Activated CD4-positive, alpha-beta T cell treated with anti-CD3 and anti-CD28 coated beads, Interleukin-2, Interleukin-6, amounts not matched to agents 100 ng/mL and 50 ng/mL, durations not matched to agents 16 hours and 8 hours (primary cell): ENCODE data around the gene APOBEC4.
A peak's percentile ranks its signal among the peaks of the same experiment; 100 is the strongest.
"Not testable (repeated sequence)": the region's sequence is repeated elsewhere in the genome, so short reads cannot be mapped to it uniquely, and the experiment has no call there.

Experiments used
- DNase-seq: peaks from one replicate; pipeline ENCODE4 v3.0.0-alpha.2; 2020

APOBEC4 gene, protein sequence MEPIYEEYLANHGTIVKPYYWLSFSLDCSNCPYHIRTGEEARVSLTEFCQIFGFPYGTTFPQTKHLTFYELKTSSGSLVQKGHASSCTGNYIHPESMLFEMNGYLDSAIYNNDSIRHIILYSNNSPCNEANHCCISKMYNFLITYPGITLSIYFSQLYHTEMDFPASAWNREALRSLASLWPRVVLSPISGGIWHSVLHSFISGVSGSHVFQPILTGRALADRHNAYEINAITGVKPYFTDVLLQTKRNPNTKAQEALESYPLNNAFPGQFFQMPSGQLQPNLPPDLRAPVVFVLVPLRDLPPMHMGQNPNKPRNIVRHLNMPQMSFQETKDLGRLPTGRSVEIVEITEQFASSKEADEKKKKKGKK

DNA sequence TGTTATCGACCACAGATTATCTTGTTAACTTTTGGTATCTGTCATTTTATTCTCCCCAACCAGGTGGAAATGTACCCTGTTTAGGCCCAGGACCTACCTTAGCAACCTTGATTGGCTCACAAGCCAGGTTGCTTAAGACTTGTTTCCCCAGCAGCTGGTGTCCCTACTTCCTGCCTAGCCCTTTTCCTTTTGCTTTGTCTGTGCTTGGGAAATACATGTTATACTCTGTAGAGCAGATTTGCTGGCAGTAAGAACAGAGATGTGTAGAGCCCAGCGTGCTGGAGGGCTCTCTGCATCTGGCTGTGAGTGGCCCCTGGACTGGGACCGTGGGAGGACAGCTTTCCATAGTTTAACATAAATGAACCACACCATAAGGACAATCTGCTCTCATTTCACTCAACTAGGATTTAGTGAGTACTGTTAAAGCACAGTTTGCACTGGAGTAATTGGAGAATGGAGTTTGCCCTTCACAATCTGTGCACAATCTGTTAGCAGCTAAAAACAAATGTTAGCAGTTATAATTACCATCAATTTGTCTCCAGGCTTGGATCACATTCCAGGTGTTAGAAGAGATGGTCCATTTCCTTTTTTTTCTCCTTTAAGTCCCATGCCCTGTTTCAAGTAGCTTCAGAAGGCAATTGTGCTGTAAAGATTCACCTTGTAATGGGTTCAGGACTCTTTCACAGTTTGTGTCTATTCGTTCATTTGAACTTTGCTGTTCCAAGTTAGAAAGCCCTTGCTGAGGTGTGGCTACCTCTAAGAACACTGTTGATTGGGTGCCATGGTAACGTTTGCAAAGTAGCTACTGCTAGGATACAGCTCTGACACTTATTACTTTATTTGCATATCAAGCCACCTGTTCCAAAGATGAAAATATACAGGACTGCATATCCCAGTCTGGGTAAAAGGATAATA lies at the start of gene APOBEC4:
APOBEC4 (minus strand) TSS at position 770 of the 915 bp plus-strand sequence. CDS start 4,535 bp downstream, outside the sequence.
- DNase-seq = no peak

DNA sequence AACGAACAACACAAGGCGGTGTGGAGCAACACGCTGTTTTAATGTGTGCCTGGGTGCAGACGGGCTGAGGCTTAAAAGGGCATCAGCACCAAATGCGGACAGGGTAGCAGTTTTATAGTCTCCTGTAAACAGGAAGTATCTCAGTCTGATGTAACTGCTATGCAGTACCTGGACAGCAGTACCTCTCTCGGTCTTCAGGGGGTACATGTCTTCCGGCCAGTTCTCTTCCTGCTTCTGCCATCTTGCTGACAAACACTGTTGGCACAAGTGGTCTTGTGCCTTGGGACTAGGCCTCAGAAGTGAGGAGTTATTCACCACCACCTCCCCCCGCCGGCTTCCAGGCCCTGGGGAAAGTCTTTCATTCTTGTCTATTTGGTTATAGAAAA lies 49.7 kb upstream of the APOBEC4 start:
- DNase-seq = no peak

DNA sequence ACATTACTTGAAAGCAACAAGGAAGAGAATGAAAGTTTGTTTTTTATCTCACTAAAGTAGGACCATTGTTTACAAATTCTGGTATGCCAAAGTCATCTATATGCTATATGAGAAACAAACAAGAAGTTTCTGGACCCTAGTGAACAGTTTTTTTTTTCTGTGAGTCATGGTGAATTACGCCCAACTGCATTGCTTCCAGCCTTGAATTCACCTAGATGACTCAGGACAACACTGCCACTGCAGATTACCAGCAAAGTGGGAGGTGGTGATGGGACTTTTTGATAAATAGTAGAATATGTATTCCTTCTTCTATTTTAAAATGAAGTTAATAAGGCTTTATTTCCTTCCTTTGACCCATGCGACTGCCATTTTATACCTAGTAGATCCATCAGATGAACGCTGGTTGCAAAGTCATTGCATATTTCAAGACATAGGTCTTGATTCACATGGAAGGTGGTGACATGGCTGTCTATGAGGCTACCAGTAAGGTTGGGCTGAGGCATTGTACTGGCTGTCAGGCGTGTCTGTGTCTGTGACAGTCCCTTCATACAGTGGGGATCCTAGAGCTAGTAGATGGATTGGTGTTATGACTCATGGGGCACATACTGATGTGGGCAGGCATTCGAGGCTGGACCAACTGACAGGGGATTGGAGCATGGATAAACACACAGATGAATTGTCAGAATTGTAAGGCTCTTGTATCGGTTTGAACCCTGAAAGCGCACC lies 49.1 kb upstream of the APOBEC4 start:
- DNase-seq = no peak

DNA sequence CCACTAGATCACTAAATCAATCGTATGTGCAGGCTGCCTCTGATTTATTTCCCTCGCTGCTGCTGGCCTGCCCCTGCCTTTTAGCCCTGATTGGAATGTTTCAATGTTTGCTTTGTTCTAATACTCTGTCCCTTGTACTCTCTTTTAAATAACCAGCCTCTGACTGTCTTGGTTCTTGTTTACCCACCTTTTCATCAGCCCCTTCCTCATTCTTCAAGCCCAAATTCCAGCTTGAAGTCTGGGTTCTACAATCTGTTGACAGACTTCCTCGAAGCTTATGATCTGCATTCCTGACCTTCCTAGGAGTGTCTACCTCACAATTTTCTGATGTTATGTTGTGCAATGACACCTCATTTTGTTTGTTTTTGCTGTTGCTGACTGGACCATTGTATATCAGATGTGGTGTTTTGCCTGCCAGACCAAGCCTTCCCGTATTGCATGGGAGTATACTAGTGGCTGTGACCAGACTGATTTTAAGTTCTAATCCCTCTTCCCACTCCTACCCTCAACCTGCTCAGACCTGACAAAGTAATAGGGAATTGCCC lies 46.6 kb upstream of the APOBEC4 start:
- DNase-seq = no peak

DNA sequence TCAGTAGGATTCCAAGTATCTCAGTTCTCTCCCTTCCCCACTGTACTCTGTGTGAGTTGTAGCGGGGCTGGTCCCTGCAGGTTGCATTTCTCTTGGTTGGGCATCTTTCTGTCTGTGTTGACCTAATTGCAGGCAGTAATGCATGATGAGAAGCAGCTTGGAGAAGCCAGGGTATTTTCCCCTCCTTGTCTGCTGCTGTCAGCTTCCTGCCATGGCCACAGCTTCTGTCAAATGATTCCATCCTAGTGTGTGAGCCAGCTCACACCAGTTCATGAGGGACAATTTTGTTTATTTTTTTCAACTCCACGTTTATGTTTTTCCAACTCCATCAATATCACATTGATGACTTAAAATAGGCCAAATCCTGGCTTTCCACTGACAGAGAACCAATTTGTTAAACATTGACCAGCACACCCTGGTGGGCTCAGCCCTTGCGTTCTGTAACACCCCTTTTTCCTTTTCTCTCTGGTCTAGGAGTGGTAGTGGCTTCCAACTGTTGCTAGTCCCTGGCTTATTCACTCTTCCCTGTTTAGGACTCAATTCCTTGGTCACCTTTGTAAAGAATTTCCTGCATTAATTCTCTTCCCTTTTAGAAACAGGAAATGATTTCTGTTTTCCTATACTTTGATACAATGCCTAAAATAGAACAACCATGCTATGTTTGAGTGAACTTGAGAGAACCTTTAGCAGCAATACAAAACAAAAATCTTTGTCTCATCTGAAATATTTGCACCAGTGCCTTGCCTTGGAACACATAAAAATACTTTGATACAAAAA lies 44.9 kb upstream of the APOBEC4 start:
- no peak for DNase-seq

DNA sequence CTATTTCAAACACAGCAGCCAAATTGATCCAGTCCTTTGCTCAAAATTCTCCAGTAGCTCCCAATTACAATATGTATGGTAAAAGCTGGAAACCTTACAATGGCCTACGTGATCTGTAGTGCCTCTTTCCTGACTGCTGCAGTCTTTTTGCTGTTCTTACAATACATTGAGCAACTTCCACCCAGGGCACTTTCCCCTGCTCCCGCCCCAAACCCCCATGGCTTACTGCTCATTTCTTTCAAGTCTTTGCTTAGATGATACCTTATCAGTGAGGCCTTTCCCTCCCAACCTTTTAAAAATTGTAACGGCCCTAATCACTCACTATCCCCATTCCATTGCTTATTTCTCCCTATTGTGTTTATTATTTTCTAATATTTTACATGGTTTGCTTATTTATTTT lies 43.9 kb upstream of the APOBEC4 start:
- DNase-seq = no peak

DNA sequence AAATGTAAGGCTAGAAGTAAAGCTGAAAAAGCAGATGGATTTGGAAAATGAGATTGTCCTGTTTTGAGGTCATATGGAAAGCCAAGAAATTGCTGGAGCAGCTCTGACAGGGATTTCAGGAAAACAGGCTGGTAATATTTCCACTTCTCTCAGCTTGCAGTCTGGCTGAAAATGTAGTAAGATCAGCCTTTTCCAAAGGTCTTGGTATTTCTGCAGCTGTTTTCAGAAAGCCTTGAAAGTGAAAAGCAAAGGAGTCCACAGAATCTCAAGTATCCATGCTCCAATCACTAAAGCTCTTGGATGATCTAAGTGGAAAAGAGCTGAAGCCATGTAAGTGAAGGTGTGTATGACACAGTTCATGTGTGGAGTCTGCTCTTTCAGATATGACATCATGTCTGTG lies 41.6 kb upstream of the APOBEC4 start:
- DNase-seq = no peak

DNA sequence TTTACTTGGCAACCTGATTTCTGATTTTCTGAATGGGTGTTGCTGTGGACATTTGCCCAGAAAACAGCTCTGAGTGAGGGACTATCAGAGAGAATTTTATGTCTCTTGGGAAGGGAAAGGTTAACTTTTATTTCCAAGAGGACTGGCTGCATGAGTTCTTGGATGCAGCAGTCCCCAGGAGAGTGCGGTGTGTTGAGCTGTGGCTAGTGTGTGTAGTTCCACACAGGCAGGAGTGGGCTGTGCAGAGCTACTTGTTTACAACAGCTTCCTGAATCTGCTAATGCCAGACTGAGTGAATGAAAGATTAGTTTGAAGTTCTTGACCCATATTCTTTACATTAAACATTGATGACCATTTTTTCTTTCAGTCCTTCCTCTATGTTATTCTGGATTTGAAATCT lies 41.0 kb upstream of the APOBEC4 start:
- DNase-seq = no peak

DNA sequence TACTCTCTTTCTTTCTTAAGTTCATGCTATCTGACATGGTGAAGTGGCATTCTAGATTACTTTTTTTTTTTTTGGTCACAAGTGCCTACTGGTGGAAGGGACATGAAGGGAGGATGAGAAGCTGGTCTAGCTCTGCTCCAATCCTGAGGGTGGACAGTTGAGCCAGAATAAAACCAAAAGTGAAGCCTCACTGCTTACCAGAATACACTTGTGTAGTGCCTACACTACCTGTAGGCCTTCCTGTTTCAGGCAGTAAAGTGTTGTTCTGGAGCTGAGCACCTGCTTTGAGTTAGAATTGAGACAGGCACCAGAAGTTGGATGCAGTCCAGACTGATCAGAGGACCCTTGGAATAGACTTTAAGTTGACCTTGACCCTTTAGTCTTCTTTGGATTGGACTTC lies 40.4 kb upstream of the APOBEC4 start:
- DNase-seq = no peak

DNA sequence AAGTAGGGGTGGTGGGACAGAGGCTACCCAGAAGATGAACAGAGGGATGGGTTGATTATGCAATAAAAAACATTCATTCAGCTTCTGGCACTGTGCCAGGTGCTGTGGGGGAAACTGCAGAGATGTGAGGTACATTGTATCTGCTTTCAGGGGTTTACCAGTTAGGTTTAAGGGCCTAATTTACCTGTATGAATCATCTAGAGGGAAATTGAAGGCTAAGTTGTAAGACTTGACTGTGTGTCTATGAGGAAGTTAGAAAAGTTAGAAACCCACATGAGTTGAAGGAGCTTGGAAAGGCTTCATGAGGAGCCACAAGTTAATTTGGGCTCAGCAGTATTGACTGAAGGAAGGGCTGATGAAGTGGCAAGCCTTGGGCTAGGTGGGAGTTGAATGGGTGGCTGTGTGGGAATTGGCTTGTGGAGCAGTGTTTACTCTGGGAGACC lies 36.7 kb upstream of the APOBEC4 start:
- peak; percentile 16 for DNase-seq

DNA sequence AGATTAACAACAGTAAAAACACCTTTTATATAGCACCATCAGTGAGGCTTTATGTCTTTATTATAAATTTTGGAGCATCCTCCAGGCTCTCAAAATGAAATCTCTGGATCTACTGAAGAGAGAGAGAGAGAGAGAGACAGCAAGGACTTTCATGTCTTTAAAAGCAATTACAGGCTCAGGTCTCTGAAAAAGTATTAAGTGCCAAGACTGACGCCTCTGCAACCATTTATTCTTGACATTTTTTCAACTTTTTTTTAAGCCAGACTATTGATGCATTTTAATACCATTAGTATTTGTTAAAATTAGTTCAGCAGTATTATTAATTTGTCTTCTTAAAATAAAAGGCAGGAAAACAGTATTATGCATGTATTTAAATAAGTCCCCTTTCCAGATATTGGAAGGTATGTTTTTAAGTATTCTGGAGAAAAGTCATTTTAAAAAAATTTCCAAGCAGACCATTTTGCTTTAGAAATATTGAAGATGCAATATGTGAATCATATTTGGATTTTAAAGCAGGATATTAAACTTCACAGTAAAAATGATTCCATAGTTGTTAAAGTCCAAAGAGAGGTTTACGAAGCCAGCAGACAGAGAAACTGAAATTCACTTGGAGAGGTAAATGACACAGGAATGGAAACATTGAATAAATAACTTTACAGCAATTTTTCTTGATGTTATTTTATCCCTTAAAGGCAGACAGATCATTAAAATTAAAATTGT lies 35.4 kb upstream of the APOBEC4 start:
- no peak for DNase-seq

DNA sequence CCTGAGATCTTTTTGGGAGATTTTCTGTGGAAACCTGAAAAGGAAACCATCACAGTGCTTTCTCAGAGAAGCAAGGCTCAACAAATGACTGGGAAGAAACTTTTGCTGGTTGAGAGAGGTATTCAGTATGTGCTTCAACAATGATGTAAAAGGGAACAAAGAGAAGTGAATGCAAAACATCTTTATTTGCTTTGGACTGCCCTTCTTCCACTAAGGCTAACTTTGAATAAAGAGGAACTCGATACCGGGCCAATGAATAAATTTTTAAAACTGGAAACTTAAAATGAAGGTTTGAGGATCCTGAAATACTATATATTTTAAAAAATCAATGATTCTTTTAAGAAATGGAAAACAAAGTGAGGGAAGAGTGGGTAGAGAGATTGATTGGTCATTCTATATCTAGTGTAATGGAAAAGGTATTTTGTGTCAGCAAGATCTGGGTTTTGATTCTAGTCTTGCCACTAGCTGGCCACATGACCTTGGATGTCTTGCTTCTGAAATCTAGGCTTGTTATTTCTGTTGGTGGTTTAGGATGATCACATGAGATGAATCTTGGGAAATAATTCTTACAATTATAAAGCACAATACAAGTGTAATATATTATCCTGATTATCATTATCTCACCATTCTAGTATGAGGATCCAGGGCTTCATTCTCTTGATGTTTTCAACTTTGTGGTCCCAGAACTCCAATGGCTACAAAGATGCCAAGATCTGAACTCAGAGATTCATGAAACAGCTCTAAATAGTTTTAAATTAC lies 34.6 kb upstream of the APOBEC4 start:
- no peak for DNase-seq

DNA sequence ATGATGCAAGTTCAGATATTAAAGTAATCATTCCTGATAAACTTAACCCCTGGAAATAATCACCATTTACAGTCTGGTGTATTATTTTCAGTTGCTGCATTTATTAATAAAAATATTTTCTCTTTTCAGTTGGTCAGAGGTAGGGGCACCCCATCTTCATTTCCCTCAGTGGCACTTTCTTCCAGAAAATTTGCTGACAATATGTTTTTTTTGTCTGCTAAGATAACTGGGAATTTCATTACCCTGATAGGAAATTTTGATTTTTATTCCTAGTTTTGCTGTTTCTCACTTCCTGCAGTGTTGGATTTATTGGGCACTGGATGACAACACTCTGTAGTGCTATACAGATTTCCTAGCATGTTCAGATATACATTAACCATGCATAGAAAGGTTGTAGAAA lies 33.1 kb upstream of the APOBEC4 start:
- no peak for DNase-seq

DNA sequence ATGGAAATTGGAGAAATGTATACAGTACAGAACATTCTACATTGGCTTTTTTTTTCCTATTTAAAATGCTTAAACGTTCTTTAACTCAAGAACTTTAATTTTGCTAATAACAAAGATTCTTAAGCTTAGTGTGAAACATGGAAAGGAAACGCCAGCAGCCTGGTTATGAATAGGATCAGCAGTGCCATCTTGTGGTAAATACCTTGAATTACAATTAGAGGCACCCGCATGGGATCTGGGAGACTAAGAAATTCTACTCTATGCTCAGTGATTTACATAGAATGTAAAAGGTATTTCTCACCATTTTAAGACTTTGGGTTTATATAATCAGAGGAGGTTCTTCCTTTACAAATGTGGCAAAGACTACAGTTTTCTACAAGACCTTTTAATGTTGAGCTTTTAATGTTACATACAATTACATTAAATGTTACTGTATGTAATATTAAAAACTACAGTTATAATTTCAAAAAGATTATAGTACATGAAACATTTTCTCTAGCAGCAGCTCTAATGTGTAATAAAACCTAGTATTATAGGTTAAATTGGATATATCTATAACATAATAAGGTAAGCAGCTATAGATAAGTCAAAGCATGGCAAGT lies 32.1 kb upstream of the APOBEC4 start:
- peak; percentile 64 for DNase-seq

DNA sequence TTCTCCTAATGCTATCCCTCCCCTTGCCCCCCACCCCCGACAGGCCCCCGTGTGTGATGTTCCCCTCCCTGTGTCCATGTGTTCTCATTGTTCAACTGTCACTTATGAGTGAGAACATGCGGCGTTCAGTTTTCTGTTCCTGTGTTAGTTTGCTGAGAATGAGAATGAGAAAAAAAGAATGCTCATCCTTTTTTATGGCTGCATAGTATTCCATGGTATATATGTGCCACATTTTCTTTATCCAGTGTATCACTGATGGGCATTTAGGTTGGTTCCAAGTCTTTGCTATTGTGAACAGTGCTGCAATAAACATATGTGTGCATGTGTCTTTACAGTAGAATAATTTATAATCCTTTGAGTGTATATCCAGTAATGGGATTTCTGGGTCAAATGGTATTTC lies 26.2 kb upstream of the APOBEC4 start:
- not testable (repeated sequence) for DNase-seq

DNA sequence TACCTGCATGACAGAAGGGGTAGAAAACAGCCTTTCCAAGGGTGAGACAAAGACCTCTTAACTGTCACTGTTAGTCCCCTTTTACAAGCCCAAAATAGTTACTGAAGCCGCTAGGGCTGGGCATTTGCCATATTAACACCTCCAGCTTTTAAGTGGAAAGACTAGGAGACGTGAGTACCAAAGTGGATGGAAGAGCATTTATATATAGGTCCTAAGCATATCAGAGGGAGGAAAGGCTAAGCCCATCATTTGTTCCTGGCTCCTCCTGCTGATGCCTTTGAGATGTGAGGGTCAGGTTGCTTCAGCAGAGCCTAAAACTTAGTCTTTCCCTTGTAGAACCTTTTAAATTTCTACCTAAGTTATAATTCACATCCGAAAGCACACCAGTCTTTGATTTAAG lies 25.7 kb upstream of the APOBEC4 start:
- no peak for DNase-seq

DNA sequence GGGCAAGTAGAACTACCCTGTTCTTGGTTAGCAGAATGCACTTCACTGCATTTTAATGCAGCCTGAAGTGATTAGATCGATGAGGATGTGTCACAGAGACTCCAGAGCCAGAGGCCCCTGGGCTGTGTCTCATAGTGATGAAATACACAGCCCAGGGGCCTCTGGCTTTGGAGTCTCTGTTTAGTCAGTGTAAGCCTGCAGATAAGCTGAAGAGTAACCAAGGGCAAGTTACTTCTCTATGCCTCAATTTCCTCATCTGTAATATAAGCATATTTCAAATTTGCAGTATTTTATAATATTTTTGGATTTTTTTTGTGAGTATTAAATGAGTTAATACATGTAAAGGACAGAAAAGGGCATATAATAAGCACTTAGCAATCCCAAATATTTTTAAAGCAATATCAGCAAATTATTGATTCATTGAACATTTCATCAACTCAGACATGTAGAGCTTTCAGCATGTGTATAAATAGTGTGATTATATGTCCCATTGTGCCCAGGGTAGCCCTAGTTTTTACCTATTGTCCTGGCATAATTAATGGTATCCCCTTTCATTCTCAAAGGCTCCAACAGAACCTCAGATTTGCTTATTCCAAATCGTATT lies 23.6 kb upstream of the APOBEC4 start:
- no peak for DNase-seq

DNA sequence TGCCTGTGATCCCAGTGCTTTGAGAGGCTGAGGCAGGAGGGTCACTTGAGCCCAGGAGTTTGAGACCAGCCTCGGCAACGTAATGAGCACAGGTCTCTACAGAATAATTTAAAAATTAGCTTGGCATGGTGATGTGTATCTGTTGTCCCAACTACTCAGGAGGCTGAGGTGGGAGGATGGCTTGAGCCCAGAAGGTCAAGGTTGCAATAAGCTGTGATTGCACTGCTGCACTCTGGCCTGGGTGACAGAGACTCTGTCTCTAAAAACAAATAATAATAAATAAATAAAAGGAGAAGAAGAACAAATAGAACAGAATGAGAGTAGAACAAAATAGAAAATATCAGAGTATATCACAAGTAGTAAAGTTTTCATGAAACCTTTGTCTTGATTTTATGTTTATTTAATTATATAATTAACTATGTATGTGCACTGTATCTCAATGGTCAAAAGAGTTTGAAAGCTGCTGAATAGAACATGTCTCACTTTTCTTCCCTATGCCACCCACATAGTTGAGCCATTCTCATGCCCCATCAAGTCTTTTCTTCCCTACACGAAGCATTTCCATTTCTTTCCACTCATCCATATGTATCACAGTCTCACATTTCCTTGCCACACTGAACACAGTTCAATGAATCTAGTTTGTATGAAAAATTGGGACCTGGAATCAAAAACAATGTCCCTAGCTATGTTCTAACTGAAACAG lies 22.9 kb upstream of the APOBEC4 start:
- DNase-seq = no peak

DNA sequence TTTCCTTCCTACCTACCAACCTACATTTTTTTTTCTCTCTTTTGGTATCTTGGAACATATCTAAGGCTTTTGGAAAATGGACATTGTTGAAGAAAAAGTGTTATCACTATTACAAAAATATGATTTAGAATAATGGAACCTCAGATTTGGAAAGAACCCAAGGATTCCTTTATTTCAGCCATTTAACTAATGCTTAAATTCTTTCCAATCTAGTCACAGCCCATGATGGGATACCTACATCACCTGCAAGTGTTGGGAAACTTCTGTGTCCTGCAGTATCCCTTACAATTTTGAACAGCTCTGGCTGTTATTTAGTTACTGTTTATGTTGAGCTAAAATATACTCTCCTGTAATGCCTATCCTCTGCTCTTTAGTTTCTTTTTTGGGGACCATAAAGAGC lies 22.3 kb upstream of the APOBEC4 start:
- no peak for DNase-seq
